B cell (primary cell): ENCODE measurements around the gene SUGCT. TPM values are rescaled to one million over a fixed set of nuclear protein-coding genes. Genes with fewer than 3 reads are reported as not detected.

Experiments used
- ATAC-seq: fragments of 200-7000 bp; cut with Tn5 transposase; one replicate; pipeline ENCODE4 v1.10.0; 2021; ENCODE audit warnings: low read depth, mild to moderate bottlenecking, moderate number of reproducible peaks, moderate library complexity
- CTCF ChIA-PET: fragments of 350-600 bp; sonication (Branson Sonifier 250); formaldehyde crosslinking; loops from one replicate; lab custom pipeline; 2021; ENCODE audit warnings: antibody characterized with exemption, inconsistent platforms; lab: Charles Lee
- POLR2A ChIA-PET: fragments of 350-600 bp; sonication (Branson Sonifier 250); formaldehyde crosslinking; loops from one replicate; lab custom pipeline; 2021; ENCODE audit warnings: antibody characterized with exemption; lab: Charles Lee
- DNase-seq: peaks from one replicate; pipeline ENCODE4 v3.0.0; 2013
- H2AFZ ChIP-seq: 2 replicates; pipeline ENCODE4 v1.6.1; 2012; ENCODE audit warnings: mild to moderate bottlenecking, low read depth, low read length; ENCODE audit not compliant: insufficient read depth, poor library complexity, severe bottlenecking
- H3K27ac ChIP-seq, 2 donors: 1 replicate in 1 of 2; 2 replicates in 1 of 2; pipeline ENCODE4 v1.5.1; 2012 to 2013; ENCODE audit warnings: low read length in 2 of 2, mild to moderate bottlenecking in 2 of 2, moderate library complexity in 1 of 2
- H3K27me3 ChIP-seq, 4 experiments: fragments of 200-600 bp in 1 of 4; sonication (generic) in 1 of 4; replicated peaks in 1 of 4; 1 replicate in 2 of 4; 2 replicates in 2 of 4; pipeline versions ENCODE4 v1.6.1 to v1.7.0; 2013 to 2016; ENCODE audit warnings: low read length in 3 of 4, mild to moderate bottlenecking in 2 of 4, mixed read lengths in 1 of 4, moderate library complexity in 1 of 4; ENCODE audit not compliant: insufficient read depth in 4 of 4, control insufficient read depth in 3 of 4; ENCODE audit errors: control extremely low read depth in 1 of 4
- H3K36me3 ChIP-seq, 2 experiments: replicated peaks in 1 of 2; 1 replicate in 1 of 2; 2 replicates in 1 of 2; pipeline versions ENCODE4 v1.6.1 to v1.7.1; 2013; ENCODE audit warnings: low read length in 1 of 2; ENCODE audit not compliant: insufficient read depth in 2 of 2, control insufficient read depth in 1 of 2; ENCODE audit errors: control extremely low read depth in 1 of 2, extremely low read depth in 1 of 2
- H3K4me1 ChIP-seq, 2 donors: fragments of 200-600 bp in 1 of 2; sonication (generic) in 1 of 2; 1 replicate in 1 of 2; 2 replicates in 1 of 2; pipeline versions ENCODE4 v1.5.1 to v1.6.1; 2013 to 2017; ENCODE audit warnings: low read length in 2 of 2; ENCODE audit not compliant: control insufficient read depth in 2 of 2, insufficient read depth in 2 of 2
- H3K4me2 ChIP-seq: replicated peaks from 2 replicates; pipeline ENCODE3; 2012; ENCODE audit warnings: mild to moderate bottlenecking, low read depth, low read length; ENCODE audit not compliant: poor library complexity, severe bottlenecking
- H3K4me3 ChIP-seq, 5 experiments: fragments of 200-600 bp in 1 of 5; sonication (generic) in 1 of 5; 1 replicate in 3 of 5; 2 replicates in 2 of 5; pipeline versions ENCODE4 v1.5.1 to v1.7.0; 2011 to 2016; ENCODE audit warnings: low read length in 4 of 5, mild to moderate bottlenecking in 4 of 5, low read depth in 2 of 5, control low read depth in 1 of 5, moderate library complexity in 1 of 5; ENCODE audit not compliant: insufficient read depth in 1 of 5; ENCODE audit errors: control extremely low read depth in 1 of 5, extremely low read depth in 1 of 5
- H3K79me2 ChIP-seq: fragments of 200-600 bp; sonication (generic); one replicate; pipeline ENCODE4 v1.6.0; 2016; ENCODE audit warnings: low read length; ENCODE audit not compliant: control insufficient read depth, insufficient read depth
- H3K9ac ChIP-seq: fragments of 200-600 bp; sonication (generic); 2 replicates; pipeline ENCODE4 v1.6.1; 2017; ENCODE audit warnings: mild to moderate bottlenecking, low read length, moderate library complexity
- H3K9me3 ChIP-seq, 3 donors: one replicate each; pipeline versions ENCODE4 v1.6.1 to v1.7.1; 2013; ENCODE audit warnings: low read length in 2 of 3; ENCODE audit not compliant: control insufficient read depth in 2 of 3, insufficient read depth in 1 of 3; ENCODE audit errors: control extremely low read depth in 1 of 3
- H4K20me1 ChIP-seq: 2 replicates; pipeline ENCODE4 v1.6.0; 2012; ENCODE audit warnings: mild to moderate bottlenecking, low read length; ENCODE audit not compliant: insufficient read depth, control insufficient read depth, poor library complexity, severe bottlenecking
- H3K27ac Mint-ChIP-seq: one replicate; pipeline ENCODE4 v1.8.0; 2021; ENCODE audit warnings: mixed read lengths
- H3K27me3 Mint-ChIP-seq: one replicate; pipeline ENCODE4 v1.8.0; 2021; ENCODE audit warnings: mixed read lengths
- H3K4me1 Mint-ChIP-seq: one replicate; pipeline ENCODE4 v1.8.0; 2021; ENCODE audit warnings: mixed read lengths
- H3K4me3 Mint-ChIP-seq: one replicate; pipeline ENCODE4 v1.8.0; 2021; ENCODE audit warnings: mixed read lengths
- H3K9me3 Mint-ChIP-seq: one replicate; pipeline ENCODE4 v1.8.0; 2022; ENCODE audit warnings: mixed read lengths; ENCODE audit not compliant: insufficient read depth
- EZH2 ChIP-seq: IDR thresholded peaks from 2 replicates; pipeline ENCODE4 v1.6.1; 2012; ENCODE audit warnings: borderline replicate concordance, low read depth, mild to moderate bottlenecking, moderate library complexity, low read length; ENCODE audit not compliant: insufficient read depth, poor library complexity, severe bottlenecking
- WGBS: methylation state at CpG from one replicate; pipeline ENCODE4 v1.1.5; 2013; ENCODE audit warnings: missing lambda C conversion rate; ENCODE audit not compliant: insufficient coverage; 5-methylcytosine and 5-hydroxymethylcytosine counted together
- intact Hi-C: fragments of 100-400 bp; cut with micrococcal nuclease; formaldehyde crosslinking; loops from one replicate; pipeline ENCODE4 v1.10.0; 2022
- polyA plus RNA-seq: library from polyadenylated mRNA; depleted of rRNA; stranded (reverse); fragments of >200 nt; gene quantifications from 2 replicates; pipeline ENCODE4 v1.2.3, GENCODE V29; 2012
- total RNA-seq, 2 donors: library from RNA; stranded (reverse); fragments of 120-200 nt in 1 of 2; gene quantifications; 1 replicate in 1 of 2; 2 replicates in 1 of 2; pipeline versions ENCODE4 v1.2.3 to v1.2.4, GENCODE V29; 2013 to 2022
- TF ChIP-seq, protein P1 (sequence below): fragments of 200-600 bp; IDR thresholded peaks from one replicate; pipeline ENCODE4 v1.8.0; 2022; ENCODE audit warnings: antibody characterized with exemption, mild to moderate bottlenecking

SUGCT gene
- total and polyA plus RNA-seq, 2 donors (not counting 1 experiment from before 2014, with no cell fraction given), result 0.19 to 0.86 TPM

DNA sequence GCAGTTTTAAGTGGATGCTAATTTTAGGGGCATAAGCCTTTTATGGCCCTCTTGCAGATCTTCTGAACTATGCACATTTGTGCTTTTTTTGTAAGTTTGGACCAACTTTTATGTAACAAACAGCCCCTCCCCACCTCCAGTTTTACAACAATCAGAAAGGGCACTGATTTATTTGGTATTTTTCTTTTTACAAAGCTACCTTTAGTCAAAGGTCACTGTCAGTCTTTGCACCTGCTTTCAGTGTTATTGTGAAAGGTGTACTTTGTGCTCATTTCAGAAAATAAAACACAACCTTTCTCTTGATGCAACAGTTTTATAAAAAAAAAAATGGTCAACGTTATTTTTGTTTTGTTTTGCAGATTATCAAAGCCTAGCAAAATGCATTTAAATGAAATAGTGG, 39.6 kb upstream of the SUGCT start:
- Histone ChIP-seq H4K20me1 (no peaks in the 10 kb centered on the region), H3K4me2 (no peak overlapping the region), H3K4me1 (no peaks in the 10 kb centered on the region), H3K9me3 (no peaks in the 10 kb centered on the region), H3K27ac (no peak overlapping the region), H3K9ac (no peak overlapping the region), H2AFZ (no peak overlapping the region), H3K36me3 (peaks cover 4 to 41% of the 10 kb centered on the region in 2 experiments), H3K27me3 (no peaks in the 10 kb centered on the region), H3K79me2 (no peaks in the 10 kb centered on the region), H3K4me3 (no peak overlapping the region)
- DNase-seq, result no peak
- Mint-ChIP-seq H3K4me3 (no peak overlapping the region), H3K27me3 (no peaks in the 10 kb centered on the region), H3K4me1 (peaks cover 2% of the 10 kb centered on the region), H3K27ac (no peak overlapping the region), H3K9me3 (no peaks in the 10 kb centered on the region)
- ChIA-PET CTCF (interaction anchor here (0.7 kb wide), 1 partner anchor 40 kb away, joined by 3 read pairs; the partner anchor contains the start of genes MPLKIP and SUGCT), POLR2A (no interaction called here)
- WGBS, result no CpG with 5 or more reads among the region's 1 CpG
- intact Hi-C loops, result no loop called here
- ATAC-seq, result no peak
- TF ChIP-seq, protein P1, sequence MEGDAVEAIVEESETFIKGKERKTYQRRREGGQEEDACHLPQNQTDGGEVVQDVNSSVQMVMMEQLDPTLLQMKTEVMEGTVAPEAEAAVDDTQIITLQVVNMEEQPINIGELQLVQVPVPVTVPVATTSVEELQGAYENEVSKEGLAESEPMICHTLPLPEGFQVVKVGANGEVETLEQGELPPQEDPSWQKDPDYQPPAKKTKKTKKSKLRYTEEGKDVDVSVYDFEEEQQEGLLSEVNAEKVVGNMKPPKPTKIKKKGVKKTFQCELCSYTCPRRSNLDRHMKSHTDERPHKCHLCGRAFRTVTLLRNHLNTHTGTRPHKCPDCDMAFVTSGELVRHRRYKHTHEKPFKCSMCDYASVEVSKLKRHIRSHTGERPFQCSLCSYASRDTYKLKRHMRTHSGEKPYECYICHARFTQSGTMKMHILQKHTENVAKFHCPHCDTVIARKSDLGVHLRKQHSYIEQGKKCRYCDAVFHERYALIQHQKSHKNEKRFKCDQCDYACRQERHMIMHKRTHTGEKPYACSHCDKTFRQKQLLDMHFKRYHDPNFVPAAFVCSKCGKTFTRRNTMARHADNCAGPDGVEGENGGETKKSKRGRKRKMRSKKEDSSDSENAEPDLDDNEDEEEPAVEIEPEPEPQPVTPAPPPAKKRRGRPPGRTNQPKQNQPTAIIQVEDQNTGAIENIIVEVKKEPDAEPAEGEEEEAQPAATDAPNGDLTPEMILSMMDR, result no peak
- no peak for TF ChIP-seq EZH2

DNA sequence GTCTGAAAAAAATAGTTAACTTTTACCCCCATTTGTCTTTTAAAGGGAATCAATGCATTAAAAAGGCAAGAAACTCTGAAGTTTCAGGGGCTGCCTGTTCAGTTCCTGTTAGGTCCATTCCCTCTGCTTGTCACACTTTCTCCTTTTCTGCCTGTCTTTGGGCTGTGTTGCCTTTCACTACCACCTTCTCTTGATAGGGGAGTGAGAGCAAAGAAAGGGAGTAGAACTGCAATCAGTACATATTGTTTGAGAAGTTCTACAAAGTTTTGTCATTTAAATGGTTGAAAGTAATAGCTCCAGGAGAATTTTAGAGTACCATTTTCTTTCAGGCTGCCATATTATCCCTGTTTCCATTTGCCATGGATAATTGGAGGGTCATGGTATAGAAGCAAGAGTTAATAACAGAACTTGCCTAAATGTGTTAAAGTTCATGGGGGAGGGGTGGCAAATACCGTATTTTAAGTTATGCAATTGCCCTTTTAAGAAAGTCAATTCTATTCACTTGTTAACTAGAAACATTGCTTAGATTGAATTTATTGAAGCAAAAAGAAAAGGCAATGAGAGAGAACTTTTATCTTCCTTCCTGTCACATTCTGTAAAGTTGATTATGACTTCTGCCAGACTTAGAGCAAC, 39.0 kb upstream of the SUGCT start:
- H3K36me3 ChIP-seq, result peaks cover 4 to 35% of the 10 kb centered on the region in 2 experiments
- no peak overlapping the region for H3K27ac ChIP-seq
- no peaks in the 10 kb centered on the region for H3K79me2 ChIP-seq
- Mint-ChIP-seq H3K4me1 (peaks cover 2% of the 10 kb centered on the region), H3K9me3 (no peaks in the 10 kb centered on the region), H3K27ac (no peak overlapping the region), H3K4me3 (no peak overlapping the region), H3K27me3 (no peaks in the 10 kb centered on the region)
- intact Hi-C loops, result no loop called here
- no peak overlapping the region for H3K4me3 ChIP-seq
- H3K4me2 ChIP-seq, result no peak overlapping the region
- no peaks in the 10 kb centered on the region for H3K9me3 ChIP-seq
- no peaks in the 10 kb centered on the region for H4K20me1 ChIP-seq
- ChIA-PET POLR2A (no interaction called here), CTCF (interaction anchor here (0.7 kb wide), 1 partner anchor 39 kb away, joined by 3 read pairs; the partner anchor contains the start of genes MPLKIP and SUGCT)
- no peak overlapping the region for H2AFZ ChIP-seq
- no peaks in the 10 kb centered on the region for H3K4me1 ChIP-seq
- no peak overlapping the region for H3K9ac ChIP-seq
- TF ChIP-seq, protein P1, result no peak
- no peak for TF ChIP-seq EZH2
- ATAC-seq, result no peak
- DNase-seq, result no peak
- no CpG with 5 or more reads among the region's 1 CpG for WGBS
- H3K27me3 ChIP-seq, result no peaks in the 10 kb centered on the region
